ENCODE results near the gene PSEN2. TPM values are rescaled to one million over a fixed set of nuclear protein-coding genes. Genes with fewer than 3 reads are reported as not detected.

Gene PSEN2
- total and polyA plus RNA-seq, 9 of the 15 experiments (the other 6 are each of a cell fraction or from before 2014, with no cell fraction given) = 2.3 to 21.5 (median 13.7) TPM

GRCh38 chr1:226919995-226920394 lies 49.6 kb downstream of the PSEN2 start:
- Histone ChIP-seq H3K9me3 (replicated peaks; ENCODE audit: control insufficient read depth, insufficient read depth, low read depth, low read length) (no peaks in the 10 kb centered on the region), H3K36me3 (ENCODE audit: control insufficient read depth, insufficient read depth, low read length) (no peaks in the 10 kb centered on the region), H3K27me3 (ENCODE audit: control insufficient read depth in 2 of 2, insufficient read depth in 2 of 2, low read length in 2 of 2) (no peaks in the 10 kb centered on the region), H3K79me2 (ENCODE audit: control insufficient read depth, insufficient read depth, low read length) (no peaks in the 10 kb centered on the region), H3K4me3 (no peak overlapping the region), H3K4me2 (ENCODE audit: insufficient read depth, low read length) (no peak overlapping the region), H4K20me1 (replicated peaks; ENCODE audit: control insufficient read depth, insufficient read depth, low read length) (no peaks in the 10 kb centered on the region), H3K9me1 (ENCODE audit: control insufficient read depth, insufficient read depth, low read length) (no peaks in the 10 kb centered on the region), H3K27ac (ENCODE audit: extremely low read depth, low read depth, low read length) (no peak overlapping the region), H3K9ac (ENCODE audit: insufficient read depth in 1 of 2, low read depth in 2 of 2, low read length in 2 of 2) (no peak overlapping the region), H3K4me1 (replicated peaks in 1 of 2; ENCODE audit: control insufficient read depth in 2 of 2, insufficient read depth in 2 of 2, low read length in 2 of 2) (peaks cover 0 to 6% of the 10 kb centered on the region in 2 experiments; a peak in 2 of 5 replicates), H2AFZ (ENCODE audit: low read depth, low read length) (peak overlapping the region; percentile 28; the same call in 1 of the 2 replicates)
- CTCF ChIA-PET (ENCODE audit: low intra/inter-chr PET ratio) = no interaction called here
- DNase-seq (ENCODE audit: extremely low read depth in 1 of 4, low spot score in 3 of 4) (no peak), ATAC-seq (no peak), FAIRE-seq (no peak)
- intact Hi-C loops (cut with micrococcal nuclease) (loop anchor here (10.0 kb wide), 1 partner anchor 305 kb away; no protein-coding TSS in a partner anchor), in situ Hi-C loops (cut with MboI) (loop anchor here (10.0 kb wide), 1 partner anchor 515 kb away; no protein-coding TSS in a partner anchor)
- POLR2A ChIA-PET = interaction anchor here (0.7 to 1.2 kb wide), 4 partner anchors 10 to 1047 kb away, joined by 3 to 5 read pairs (median 4); no protein-coding TSS in a partner anchor
- no peak for TF ChIP-seq POLR3G (IDR thresholded peaks at IDR 0.05; ENCODE audit: extremely low read depth, insufficient read length, insufficient replicate concordance)
- TF ChIP-seq MXI1 (IDR thresholded peaks at IDR 0.05; ENCODE audit: low read depth, low read length) = no peak
- TF ChIP-seq EHMT2 (IDR thresholded peaks at IDR 0.05) = no peak
- TF ChIP-seq ATF3 (IDR thresholded peaks at IDR 0.05) = no peak
- no peak for TF ChIP-seq ATF3 (CRISPR knock-in tag; conservative IDR thresholded peaks at IDR 0.05)
- TF ChIP-seq KLF13 (tag; IDR thresholded peaks at IDR 0.05; ENCODE audit: borderline replicate concordance, low read depth) = no peak
- no peak for TF ChIP-seq POLR2G (IDR thresholded peaks at IDR 0.05; ENCODE audit: low read depth, low read length)
- no peak for TF ChIP-seq PHF8 (IDR thresholded peaks at IDR 0.05; ENCODE audit: borderline replicate concordance, low read length)
- no peak for TF ChIP-seq E2F3 (CRISPR knock-in tag; IDR thresholded peaks at IDR 0.05)
- TF ChIP-seq MEF2D (tag; conservative IDR thresholded peaks at IDR 0.05; ENCODE audit: low read depth) = no peak
- TF ChIP-seq MCM7 (IDR thresholded peaks at IDR 0.05) = no peak
- no peak for TF ChIP-seq ELF1 (tag; IDR thresholded peaks at IDR 0.05)
- no peak for TF ChIP-seq RBM14 (IDR thresholded peaks at IDR 0.05; ENCODE audit: borderline replicate concordance, insufficient read depth, low read depth, low read length)
- TF ChIP-seq, protein P1, sequence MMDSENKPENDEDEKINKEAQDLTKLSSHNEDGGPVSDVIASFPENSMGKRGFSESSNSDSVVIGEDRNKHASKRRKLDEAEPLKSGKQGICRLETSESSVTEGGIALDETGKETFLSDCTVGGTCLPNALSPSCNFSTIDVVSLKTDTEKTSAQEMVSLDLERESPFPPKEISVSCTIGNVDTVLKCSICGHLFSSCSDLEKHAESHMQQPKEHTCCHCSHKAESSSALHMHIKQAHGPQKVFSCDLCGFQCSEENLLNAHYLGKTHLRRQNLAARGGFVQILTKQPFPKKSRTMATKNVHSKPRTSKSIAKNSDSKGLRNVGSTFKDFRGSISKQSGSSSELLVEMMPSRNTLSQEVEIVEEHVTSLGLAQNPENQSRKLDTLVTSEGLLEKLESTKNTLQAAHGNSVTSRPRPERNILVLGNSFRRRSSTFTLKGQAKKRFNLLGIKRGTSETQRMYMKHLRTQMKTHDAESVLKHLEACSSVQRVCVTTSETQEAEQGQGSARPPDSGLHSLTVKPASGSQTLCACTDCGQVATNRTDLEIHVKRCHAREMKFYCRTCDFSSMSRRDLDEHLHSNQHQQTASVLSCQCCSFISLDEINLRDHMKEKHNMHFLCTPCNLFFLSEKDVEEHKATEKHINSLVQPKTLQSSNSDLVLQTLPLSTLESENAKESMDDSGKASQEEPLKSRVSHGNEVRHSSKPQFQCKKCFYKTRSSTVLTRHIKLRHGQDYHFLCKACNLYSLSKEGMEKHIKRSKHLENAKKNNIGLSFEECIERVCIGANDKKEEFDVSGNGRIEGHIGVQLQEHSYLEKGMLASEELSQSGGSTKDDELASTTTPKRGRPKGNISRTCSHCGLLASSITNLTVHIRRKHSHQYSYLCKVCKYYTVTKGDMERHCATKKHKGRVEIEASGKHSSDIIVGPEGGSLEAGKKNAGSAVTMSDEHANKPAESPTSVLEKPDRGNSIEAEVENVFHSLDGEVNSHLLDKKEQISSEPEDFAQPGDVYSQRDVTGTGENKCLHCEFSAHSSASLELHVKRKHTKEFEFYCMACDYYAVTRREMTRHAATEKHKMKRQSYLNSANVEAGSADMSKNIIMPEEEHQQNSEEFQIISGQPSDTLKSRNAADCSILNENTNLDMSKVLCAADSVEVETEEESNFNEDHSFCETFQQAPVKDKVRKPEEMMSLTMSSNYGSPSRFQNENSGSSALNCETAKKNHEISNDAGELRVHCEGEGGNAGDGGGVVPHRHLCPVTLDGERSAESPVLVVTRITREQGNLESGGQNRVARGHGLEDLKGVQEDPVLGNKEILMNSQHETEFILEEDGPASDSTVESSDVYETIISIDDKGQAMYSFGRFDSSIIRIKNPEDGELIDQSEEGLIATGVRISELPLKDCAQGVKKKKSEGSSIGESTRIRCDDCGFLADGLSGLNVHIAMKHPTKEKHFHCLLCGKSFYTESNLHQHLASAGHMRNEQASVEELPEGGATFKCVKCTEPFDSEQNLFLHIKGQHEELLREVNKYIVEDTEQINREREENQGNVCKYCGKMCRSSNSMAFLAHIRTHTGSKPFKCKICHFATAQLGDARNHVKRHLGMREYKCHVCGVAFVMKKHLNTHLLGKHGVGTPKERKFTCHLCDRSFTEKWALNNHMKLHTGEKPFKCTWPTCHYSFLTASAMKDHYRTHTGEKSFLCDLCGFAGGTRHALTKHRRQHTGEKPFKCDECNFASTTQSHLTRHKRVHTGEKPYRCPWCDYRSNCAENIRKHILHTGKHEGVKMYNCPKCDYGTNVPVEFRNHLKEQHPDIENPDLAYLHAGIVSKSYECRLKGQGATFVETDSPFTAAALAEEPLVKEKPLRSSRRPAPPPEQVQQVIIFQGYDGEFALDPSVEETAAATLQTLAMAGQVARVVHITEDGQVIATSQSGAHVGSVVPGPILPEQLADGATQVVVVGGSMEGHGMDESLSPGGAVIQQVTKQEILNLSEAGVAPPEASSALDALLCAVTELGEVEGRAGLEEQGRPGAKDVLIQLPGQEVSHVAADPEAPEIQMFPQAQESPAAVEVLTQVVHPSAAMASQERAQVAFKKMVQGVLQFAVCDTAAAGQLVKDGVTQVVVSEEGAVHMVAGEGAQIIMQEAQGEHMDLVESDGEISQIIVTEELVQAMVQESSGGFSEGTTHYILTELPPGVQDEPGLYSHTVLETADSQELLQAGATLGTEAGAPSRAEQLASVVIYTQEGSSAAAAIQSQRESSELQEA (IDR thresholded peaks at IDR 0.05; ENCODE audit: low read depth) = no peak
- 36% methylated on average over 1 of the region's 1 CpG for WGBS (ENCODE audit: insufficient coverage, low coverage, missing lambda C conversion rate)
- BruUV-seq (replicated peaks) = no TSS peak
